ENCODE data around the gene DDRGK1.

DDRGK1 gene

GRCh38 chr20:3209946-3210317 is 5.5 kb upstream of the DDRGK1 start:
- no peak for DNase-seq

GRCh38 chr20:3209257-3209945 is 4.9 kb upstream of the DDRGK1 start, which contains the start of gene ITPA:
ITPA (plus strand) TSS chr20:3209498; CDS start chr20:3209552, 54 bp downstream.
- no peaks in the 10 kb centered on the region for H4K20me1 ChIP-seq (ENCODE audit: insufficient read depth, low read length)
- H3K9ac ChIP-seq (ENCODE audit: low read length), result peak within 1 kb of the TSS; percentile 64
- H3K4me3 ChIP-seq (ENCODE audit: low read length), result peak within 1 kb of the TSS; percentile 76
- no peak within 1 kb of the TSS for H3K27ac ChIP-seq (ENCODE audit: low read length)
- no peaks in the 10 kb centered on the region for H3F3A ChIP-seq (ENCODE audit: insufficient read depth, low read length)
- peaks cover 5% of the 10 kb centered on the region; the same call in 1 of the 2 replicates for H3K4me1 ChIP-seq (ENCODE audit: low read length)
- H3K36me3 ChIP-seq (replicated peaks; ENCODE audit: insufficient read depth, low read length), result no peaks in the 10 kb centered on the region
- H3K9me3 ChIP-seq (replicated peaks; ENCODE audit: insufficient read depth, low read length), result no peaks in the 10 kb centered on the region
- DNase-seq, result peak; percentile 52
- no peaks in the 10 kb centered on the region for H3K9me2 ChIP-seq (replicated peaks; ENCODE audit: insufficient read depth, low read length)
- TF ChIP-seq EZH2phosphoT487 (IDR thresholded peaks at IDR 0.05; ENCODE audit: low read length) (no peak), CTCF (IDR thresholded peaks at IDR 0.05; ENCODE audit: low read length) (no peak), EZH2 (optimal IDR thresholded peaks at IDR 0.05; ENCODE audit: low read depth, low read length) (no peak)
- H3K4me2 ChIP-seq (ENCODE audit: low read depth, low read length), result peak within 1 kb of the TSS; percentile 76
- peaks cover 29% of the 10 kb centered on the region for H3K79me2 ChIP-seq (ENCODE audit: low read length)
- H3K27me3 ChIP-seq (replicated peaks; ENCODE audit: insufficient read depth, low read length), result no peaks in the 10 kb centered on the region
- peak within 1 kb of the TSS; percentile 74 for H2AFZ ChIP-seq (ENCODE audit: low read length)

More at GRCh38 chr20:3209946-3210317, 5.5 kb upstream of the DDRGK1 start:
- Histone ChIP-seq H3K36me3 (replicated peaks; ENCODE audit: insufficient read depth, low read length) (no peaks in the 10 kb centered on the region), H3F3A (ENCODE audit: insufficient read depth, low read length) (no peaks in the 10 kb centered on the region), H3K4me1 (ENCODE audit: low read length) (peaks cover 5% of the 10 kb centered on the region; the same call in 1 of the 2 replicates), H4K20me1 (ENCODE audit: insufficient read depth, low read length) (no peaks in the 10 kb centered on the region), H3K27ac (ENCODE audit: low read length) (no peak overlapping the region), H3K9me2 (replicated peaks; ENCODE audit: insufficient read depth, low read length) (no peaks in the 10 kb centered on the region), H3K4me3 (ENCODE audit: low read length) (peak overlapping the region; percentile 76), H3K9me3 (replicated peaks; ENCODE audit: insufficient read depth, low read length) (no peaks in the 10 kb centered on the region), H3K9ac (ENCODE audit: low read length) (peak overlapping the region; percentile 64), H2AFZ (ENCODE audit: low read length) (peak overlapping the region; percentile 74), H3K79me2 (ENCODE audit: low read length) (peaks cover 28% of the 10 kb centered on the region), H3K4me2 (ENCODE audit: low read depth, low read length) (peak overlapping the region; percentile 76), H3K27me3 (replicated peaks; ENCODE audit: insufficient read depth, low read length) (no peaks in the 10 kb centered on the region)
- no peak for TF ChIP-seq EZH2 (optimal IDR thresholded peaks at IDR 0.05; ENCODE audit: low read depth, low read length)
- no peak for TF ChIP-seq CTCF (IDR thresholded peaks at IDR 0.05; ENCODE audit: low read length)
- TF ChIP-seq EZH2phosphoT487 (IDR thresholded peaks at IDR 0.05; ENCODE audit: low read length), result no peak

DNA sequence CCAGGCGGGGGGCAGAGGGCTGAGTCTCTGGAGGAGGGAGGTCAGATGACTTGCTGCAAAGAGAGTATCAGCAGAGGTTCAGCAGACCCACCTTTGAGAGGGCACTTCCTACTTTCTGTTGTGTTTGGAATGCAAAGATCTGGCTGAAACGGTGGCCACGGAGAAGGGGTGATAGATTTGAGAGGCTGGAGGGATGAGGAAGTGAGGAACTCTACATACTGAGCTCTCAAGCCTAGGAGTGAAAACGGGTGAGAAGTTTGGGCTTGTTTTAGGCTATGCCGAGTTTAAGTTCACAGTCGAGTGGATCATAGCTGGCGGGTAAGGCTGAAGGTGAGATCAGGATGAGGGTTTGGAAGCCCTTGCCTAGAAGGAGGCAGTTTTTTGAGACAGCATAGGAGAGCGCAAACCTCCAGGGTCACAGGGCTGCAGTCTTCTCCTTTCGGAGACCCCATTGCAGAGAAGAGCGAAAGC is 4.3 kb upstream of the DDRGK1 start:
- DNase-seq, result no peak
- H3F3A ChIP-seq (ENCODE audit: insufficient read depth, low read length), result no peaks in the 10 kb centered on the region
- H3K9me2 ChIP-seq (replicated peaks; ENCODE audit: insufficient read depth, low read length), result no peaks in the 10 kb centered on the region
- peak overlapping the region; percentile 76 for H3K4me3 ChIP-seq (ENCODE audit: low read length)
- TF ChIP-seq EZH2phosphoT487 (IDR thresholded peaks at IDR 0.05; ENCODE audit: low read length), result no peak
- TF ChIP-seq EZH2 (optimal IDR thresholded peaks at IDR 0.05; ENCODE audit: low read depth, low read length), result no peak
- TF ChIP-seq CTCF (IDR thresholded peaks at IDR 0.05; ENCODE audit: low read length), result no peak
- H3K4me2 ChIP-seq (ENCODE audit: low read depth, low read length), result peak overlapping the region; percentile 76
- no peaks in the 10 kb centered on the region for H3K36me3 ChIP-seq (replicated peaks; ENCODE audit: insufficient read depth, low read length)
- peak overlapping the region; percentile 74 for H2AFZ ChIP-seq (ENCODE audit: low read length)
- H3K9me3 ChIP-seq (replicated peaks; ENCODE audit: insufficient read depth, low read length), result no peaks in the 10 kb centered on the region
- peaks cover 5% of the 10 kb centered on the region; the same call in 1 of the 2 replicates for H3K4me1 ChIP-seq (ENCODE audit: low read length)
- no peaks in the 10 kb centered on the region for H4K20me1 ChIP-seq (ENCODE audit: insufficient read depth, low read length)
- peaks cover 35% of the 10 kb centered on the region for H3K79me2 ChIP-seq (ENCODE audit: low read length)
- H3K9ac ChIP-seq (ENCODE audit: low read length), result peak overlapping the region; percentile 64
- H3K27ac ChIP-seq (ENCODE audit: low read length), result no peak overlapping the region
- H3K27me3 ChIP-seq (replicated peaks; ENCODE audit: insufficient read depth, low read length), result no peaks in the 10 kb centered on the region

Measured in MM.1S (cell line).